G401.6 (cell line): ENCODE measurements around the gene WNK2.
"Not testable (repeated sequence)": the region's sequence is repeated elsewhere in the genome, so short reads cannot be mapped to it uniquely, and the experiment has no call there.

Experiments
- FAIRE-seq: peaks from 2 replicates; lab custom pipeline; 2012; peaks lifted over from hg19 to GRCh38; lab: Jason Lieb, UNC

Gene WNK2

GRCh38 chr9:93183663-93184431, at the start of gene WNK2:
WNK2 (plus strand) TSS chr9:93184139; CDS start chr9:93184930, 791 bp downstream.
- no peak for FAIRE-seq

GRCh38 chr9:93134740-93135444, 49.0 kb upstream of the WNK2 start:
- no peak for FAIRE-seq

- no peak for FAIRE-seq
Observed at GRCh38 chr9:93136011-93136440, 47.9 kb upstream of the WNK2 start.

GRCh38 chr9:93137362-93137761, 46.6 kb upstream of the WNK2 start:
- no peak for FAIRE-seq

- no peak for FAIRE-seq
Observed at GRCh38 chr9:93138171-93138764, 45.7 kb upstream of the WNK2 start.

GRCh38 chr9:93139365-93140182, 44.4 kb upstream of the WNK2 start:
- no peak for FAIRE-seq

GRCh38 chr9:93141771-93142483, 42.0 kb upstream of the WNK2 start:
- no peak for FAIRE-seq

- FAIRE-seq, result no peak
Observed at GRCh38 chr9:93143830-93144530, 40.0 kb upstream of the WNK2 start.

GRCh38 chr9:93146696-93147095, 37.2 kb upstream of the WNK2 start:
- FAIRE-seq, result not testable (repeated sequence)

- no peak for FAIRE-seq
Observed at GRCh38 chr9:93147632-93148031, 36.3 kb upstream of the WNK2 start.

- no peak for FAIRE-seq
Observed at GRCh38 chr9:93148721-93149120, 35.2 kb upstream of the WNK2 start.

- FAIRE-seq, result no peak
Observed at GRCh38 chr9:93149361-93149760, 34.6 kb upstream of the WNK2 start.

- no peak for FAIRE-seq
Observed at GRCh38 chr9:93151097-93151784, 32.7 kb upstream of the WNK2 start.

GRCh38 chr9:93154293-93154903, 29.5 kb upstream of the WNK2 start:
- no peak for FAIRE-seq

- FAIRE-seq, result no peak
Observed at GRCh38 chr9:93155716-93156474, 28.0 kb upstream of the WNK2 start.

GRCh38 chr9:93156475-93157008, 27.4 kb upstream of the WNK2 start:
- FAIRE-seq, result no peak

GRCh38 chr9:93159601-93160471, 24.1 kb upstream of the WNK2 start:
- FAIRE-seq, result peak; percentile 84
